Smooth muscle cell (in vitro differentiated cells): Measurements from ENCODE around the gene PSMB1. TPM values are rescaled to one million over a fixed set of nuclear protein-coding genes. Genes with fewer than 3 reads are reported as not detected.

ENCODE experiments used
- DNase-seq: peaks from one replicate; lab custom pipeline; 2025; ENCODE audit not compliant: unreplicated experiment; lab: John Stamatoyannopoulos, UW
- H2AFZ ChIP-seq: fragments of 200-600 bp; sonication (generic); 2 replicates; pipeline ENCODE4 v1.6.0; 2016; ENCODE audit warnings: antibody characterized with exemption, low read depth, mild to moderate bottlenecking
- H3F3A ChIP-seq: fragments of 200-600 bp; sonication (generic); 2 replicates; pipeline ENCODE4 v1.6.0; 2017; ENCODE audit warnings: antibody characterized with exemption, low read depth
- H3K27ac ChIP-seq: fragments of 200-600 bp; sonication (generic); 2 replicates; pipeline ENCODE4 v1.5.1; 2016; ENCODE audit warnings: low read depth, mild to moderate bottlenecking
- H3K27me3 ChIP-seq: fragments of 200-600 bp; sonication (generic); 2 replicates; pipeline ENCODE4 v1.6.1; 2016; ENCODE audit warnings: low read depth, mild to moderate bottlenecking
- H3K36me3 ChIP-seq: fragments of 200-600 bp; sonication (generic); 2 replicates; pipeline ENCODE4 v1.5.1; 2016; ENCODE audit warnings: low read depth
- H3K4me1 ChIP-seq: fragments of 200-600 bp; sonication (generic); 2 replicates; pipeline ENCODE4 v1.5.1; 2016; ENCODE audit warnings: low read depth
- H3K4me2 ChIP-seq: fragments of 200-600 bp; sonication (generic); 2 replicates; pipeline ENCODE4 v1.6.0; 2016; ENCODE audit warnings: mild to moderate bottlenecking
- H3K4me3 ChIP-seq: fragments of 200-600 bp; sonication (generic); 2 replicates; pipeline ENCODE4 v1.5.1; 2016; ENCODE audit warnings: mild to moderate bottlenecking
- H3K79me2 ChIP-seq: fragments of 200-600 bp; sonication (generic); 2 replicates; pipeline ENCODE4 v1.6.0; 2016; ENCODE audit warnings: low read depth, mild to moderate bottlenecking
- H3K9ac ChIP-seq: fragments of 200-600 bp; sonication (generic); 2 replicates; pipeline ENCODE4 v1.6.0; 2016; ENCODE audit warnings: low read depth
- H3K9me3 ChIP-seq: fragments of 200-600 bp; sonication (generic); replicated peaks from 2 replicates; pipeline ENCODE4 v1.5.1; 2016; ENCODE audit warnings: low read depth
- H4K20me1 ChIP-seq: fragments of 200-600 bp; sonication (generic); 2 replicates; pipeline ENCODE4 v1.6.0; 2016; ENCODE audit warnings: low read depth
- WGBS: methylation state at CpG from one replicate; pipeline ENCODE4 v1.1.7; 2016; ENCODE audit warnings: low lambda C conversion rate; 5-methylcytosine and 5-hydroxymethylcytosine counted together
- polyA plus RNA-seq: library from polyadenylated mRNA; unstranded; fragments of >200 nt; fragmentation: Nextera tagmentation; extraction: Ambion mirVana; gene quantifications from 2 replicates; pipeline ENCODE4 v1.2.1, GENCODE V29; 2016
- total RNA-seq: library from RNA; depleted of rRNA; stranded (reverse); fragments of >200 nt; gene quantifications from 2 replicates; pipeline ENCODE4 v1.2.3, GENCODE V29; 2014
- TF ChIP-seq, protein P1 (sequence below): fragments of 200-600 bp; sonication (generic); IDR thresholded peaks from 2 replicates; pipeline ENCODE4 v1.5.1; 2017; ENCODE audit warnings: borderline replicate concordance, mild to moderate bottlenecking, antibody characterized with exemption; ENCODE audit not compliant: insufficient read depth, poor library complexity, severe bottlenecking

PSMB1 gene
- total and polyA plus RNA-seq, 2 experiments from 2014 or later: 233 to 484 TPM

DNA sequence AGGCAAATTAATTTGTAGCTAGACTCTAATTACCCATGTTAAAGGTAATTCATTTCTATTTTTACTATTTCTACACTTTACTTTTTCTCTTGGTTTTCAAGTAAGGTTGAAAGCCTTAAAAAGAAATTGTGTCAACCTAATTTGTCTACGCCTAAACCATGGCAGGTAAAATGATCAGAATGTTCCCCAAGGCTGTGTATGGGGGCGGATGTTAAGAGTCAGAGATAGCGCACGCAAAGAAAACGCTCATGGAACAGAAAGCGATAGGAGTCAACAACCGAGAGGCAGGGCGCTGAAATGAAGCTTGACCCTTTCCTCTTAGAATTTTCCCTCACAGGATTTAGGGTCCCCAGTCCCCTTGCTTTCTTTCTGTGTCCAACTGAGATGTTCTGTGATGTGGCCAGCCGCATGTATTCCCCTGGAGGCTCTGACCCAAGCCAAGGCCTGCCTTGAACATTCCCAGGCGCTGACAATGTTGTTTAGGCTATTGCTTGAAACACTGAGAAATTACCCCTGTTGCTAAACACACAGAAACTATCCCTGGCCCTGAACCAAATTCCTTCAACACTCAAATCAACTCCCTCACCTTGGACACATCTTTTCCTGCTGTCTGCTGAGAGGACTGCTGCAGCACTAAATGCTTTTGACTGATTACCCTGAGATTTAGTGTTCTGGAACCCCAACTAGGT is 10.9 kb downstream of the PSMB1 start:
- Histone ChIP-seq H3K9ac (no peak overlapping the region), H3K27me3 (no peaks in the 10 kb centered on the region), H3F3A (no peaks in the 10 kb centered on the region), H3K9me3 (no peaks in the 10 kb centered on the region), H3K36me3 (peaks cover 29% of the 10 kb centered on the region), H3K79me2 (peaks cover 61% of the 10 kb centered on the region), H2AFZ (no peak overlapping the region), H3K4me1 (no peaks in the 10 kb centered on the region), H3K27ac (no peak overlapping the region), H3K4me2 (no peak overlapping the region), H3K4me3 (no peak overlapping the region), H4K20me1 (peaks cover 100% of the 10 kb centered on the region)
- DNase-seq: no peak
- TF ChIP-seq, protein P1, sequence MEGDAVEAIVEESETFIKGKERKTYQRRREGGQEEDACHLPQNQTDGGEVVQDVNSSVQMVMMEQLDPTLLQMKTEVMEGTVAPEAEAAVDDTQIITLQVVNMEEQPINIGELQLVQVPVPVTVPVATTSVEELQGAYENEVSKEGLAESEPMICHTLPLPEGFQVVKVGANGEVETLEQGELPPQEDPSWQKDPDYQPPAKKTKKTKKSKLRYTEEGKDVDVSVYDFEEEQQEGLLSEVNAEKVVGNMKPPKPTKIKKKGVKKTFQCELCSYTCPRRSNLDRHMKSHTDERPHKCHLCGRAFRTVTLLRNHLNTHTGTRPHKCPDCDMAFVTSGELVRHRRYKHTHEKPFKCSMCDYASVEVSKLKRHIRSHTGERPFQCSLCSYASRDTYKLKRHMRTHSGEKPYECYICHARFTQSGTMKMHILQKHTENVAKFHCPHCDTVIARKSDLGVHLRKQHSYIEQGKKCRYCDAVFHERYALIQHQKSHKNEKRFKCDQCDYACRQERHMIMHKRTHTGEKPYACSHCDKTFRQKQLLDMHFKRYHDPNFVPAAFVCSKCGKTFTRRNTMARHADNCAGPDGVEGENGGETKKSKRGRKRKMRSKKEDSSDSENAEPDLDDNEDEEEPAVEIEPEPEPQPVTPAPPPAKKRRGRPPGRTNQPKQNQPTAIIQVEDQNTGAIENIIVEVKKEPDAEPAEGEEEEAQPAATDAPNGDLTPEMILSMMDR: no peak
- 83% methylated on average over 10 of the region's 10 CpGs for WGBS

DNA sequence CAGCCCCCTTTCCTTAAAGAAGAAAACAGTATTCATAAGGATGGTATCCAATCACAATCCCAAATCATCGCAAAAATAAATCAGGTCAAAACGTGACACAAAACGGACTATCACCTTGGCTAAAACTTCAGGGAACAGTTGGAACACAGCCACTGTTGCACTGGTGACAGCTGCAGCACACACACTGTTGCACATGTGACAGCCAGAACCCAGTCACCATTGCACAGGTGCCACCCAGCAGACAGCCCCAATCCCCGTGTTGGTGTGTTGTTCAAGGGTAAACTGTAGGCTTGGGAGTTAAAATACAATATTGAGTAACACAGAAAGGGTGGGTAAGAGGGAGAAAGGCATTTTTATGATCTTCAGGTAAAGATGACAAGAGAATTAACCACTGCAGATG is 15.8 kb downstream of the PSMB1 start:
- DNase-seq: no peak
- H3K9ac ChIP-seq: no peak overlapping the region
- peaks cover 30% of the 10 kb centered on the region for H3K36me3 ChIP-seq
- H3K4me3 ChIP-seq: no peak overlapping the region
- peaks cover 8% of the 10 kb centered on the region for H3F3A ChIP-seq
- H3K27ac ChIP-seq: no peak overlapping the region
- peaks cover 33% of the 10 kb centered on the region for H3K79me2 ChIP-seq
- TF ChIP-seq, protein P1: no peak
- H4K20me1 ChIP-seq: peaks cover 75% of the 10 kb centered on the region
- no peaks in the 10 kb centered on the region for H3K9me3 ChIP-seq
- H3K4me2 ChIP-seq: no peak overlapping the region
- H3K4me1 ChIP-seq: no peaks in the 10 kb centered on the region
- 96% methylated on average over 4 of the region's 4 CpGs for WGBS
- H3K27me3 ChIP-seq: no peaks in the 10 kb centered on the region
- H2AFZ ChIP-seq: no peak overlapping the region

DNA sequence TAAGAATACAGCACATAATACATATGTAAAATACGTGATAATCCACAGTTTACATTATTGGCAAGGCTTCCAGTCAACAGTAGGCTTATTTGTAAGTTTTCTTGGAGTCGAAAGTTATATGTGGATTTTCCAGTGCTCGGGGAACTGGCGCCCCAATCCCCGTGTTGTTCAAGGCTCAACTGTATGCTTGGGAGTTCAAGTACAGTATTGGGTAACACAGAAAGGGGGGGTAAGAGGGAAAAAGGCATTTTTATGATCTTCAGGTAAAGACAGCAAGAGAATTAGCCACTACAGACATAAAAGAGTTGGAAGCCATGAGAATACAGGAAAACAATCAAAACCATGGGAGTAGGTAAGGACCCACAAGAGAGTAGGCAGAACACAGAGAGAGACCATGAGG is 16.4 kb downstream of the PSMB1 start:
- H3K27me3 ChIP-seq: no peaks in the 10 kb centered on the region
- H3K9me3 ChIP-seq: no peaks in the 10 kb centered on the region
- H3K79me2 ChIP-seq: peaks cover 27% of the 10 kb centered on the region
- no peak overlapping the region for H3K4me2 ChIP-seq
- TF ChIP-seq, protein P1: no peak
- H3K9ac ChIP-seq: no peak overlapping the region
- no peak overlapping the region for H2AFZ ChIP-seq
- H3K4me3 ChIP-seq: no peak overlapping the region
- no peak overlapping the region for H3K27ac ChIP-seq
- H3K4me1 ChIP-seq: no peaks in the 10 kb centered on the region
- peaks cover 8% of the 10 kb centered on the region for H3F3A ChIP-seq
- H3K36me3 ChIP-seq: peaks cover 27% of the 10 kb centered on the region
- DNase-seq: no peak
- H4K20me1 ChIP-seq: peaks cover 68% of the 10 kb centered on the region
- WGBS: 94% methylated on average over 5 of the region's 5 CpGs

DNA sequence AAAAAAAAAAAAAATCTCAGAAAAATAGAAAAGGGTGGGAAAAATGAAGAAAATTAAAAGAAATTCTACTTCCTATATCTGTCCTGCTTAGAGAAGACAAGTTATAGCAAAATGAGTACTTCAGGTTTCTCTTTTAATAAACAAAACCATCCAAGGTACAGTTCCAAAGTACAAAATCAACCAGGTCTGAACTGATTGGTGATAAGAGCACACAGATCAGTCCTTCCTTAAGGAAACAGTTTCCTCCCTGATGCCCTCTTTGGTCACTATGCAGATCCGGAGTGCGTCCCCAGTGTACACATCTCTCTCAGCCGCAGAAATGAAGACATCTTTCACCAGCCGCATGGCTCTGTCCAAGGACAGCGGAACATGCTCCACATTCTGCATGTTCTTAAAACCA is 18.1 kb downstream of the PSMB1 start:
- no peak for DNase-seq
- Histone ChIP-seq H2AFZ (no peak overlapping the region), H3K36me3 (peaks cover 27% of the 10 kb centered on the region), H3K4me1 (no peaks in the 10 kb centered on the region), H3K4me3 (no peak overlapping the region), H3K79me2 (peaks cover 14% of the 10 kb centered on the region), H3K4me2 (no peak overlapping the region), H3K27me3 (no peaks in the 10 kb centered on the region), H4K20me1 (peaks cover 51% of the 10 kb centered on the region), H3K9me3 (no peaks in the 10 kb centered on the region), H3F3A (peaks cover 8% of the 10 kb centered on the region), H3K9ac (no peak overlapping the region), H3K27ac (no peak overlapping the region)
- WGBS: 96% methylated on average over 5 of the region's 5 CpGs
- TF ChIP-seq, protein P1: no peak
